Left ventricle myocardium inferior (tissue), 1 donor: ENCODE measurements around the gene KCTD16. TPM values are rescaled to one million over a fixed set of nuclear protein-coding genes. Genes with fewer than 3 reads are reported as not detected.
A peak's percentile ranks its signal among the peaks of the same experiment; 100 is the strongest.

Experiments
- DNase-seq: peaks from one replicate; pipeline ENCODE4 v3.0.0-alpha.2; 2020
- H3K27ac ChIP-seq: fragments of 200-600 bp; replicated peaks from 2 replicates; pipeline ENCODE4 v1.8.0; 2021
- H3K27me3 ChIP-seq: fragments of 200-600 bp; 2 replicates; pipeline ENCODE4 v1.8.0; 2021; ENCODE audit warnings: low read depth
- H3K36me3 ChIP-seq: fragments of 200-600 bp; 2 replicates; pipeline ENCODE4 v1.8.0; 2021
- H3K4me1 ChIP-seq: fragments of 200-600 bp; 2 replicates; pipeline ENCODE4 v1.8.0; 2021
- H3K4me3 ChIP-seq: fragments of 200-600 bp; 2 replicates; pipeline ENCODE4 v1.8.0; 2021; ENCODE audit warnings: mild to moderate bottlenecking, moderate library complexity
- H3K9me3 ChIP-seq: fragments of 200-600 bp; replicated peaks from 2 replicates; pipeline ENCODE4 v1.8.0; 2021
- CTCF ChIP-seq: fragments of 200-600 bp; IDR thresholded peaks from 2 replicates; pipeline ENCODE4 v1.8.0; 2021; ENCODE audit warnings: antibody characterized with exemption, mild to moderate bottlenecking, borderline replicate concordance
- intact Hi-C: fragments of 100-400 bp; cut with micrococcal nuclease; formaldehyde crosslinking; loops from one replicate; pipeline ENCODE4 v1.11.0; 2022
- total RNA-seq: library from RNA; stranded (reverse); fragmentation: NEBNext Ultra II Directional; extraction: Animal tissue kit (Norgen Biotek cat#: 25700); gene quantifications from one replicate; pipeline ENCODE4 v1.2.1, GENCODE V29; 2021
- donor health status: DM: no; HTN: yes; CAD: no; lungs with severe emphysema.

Gene KCTD16
- total RNA-seq, 1 donor from 2014 or later, result 0.08 TPM

DNA sequence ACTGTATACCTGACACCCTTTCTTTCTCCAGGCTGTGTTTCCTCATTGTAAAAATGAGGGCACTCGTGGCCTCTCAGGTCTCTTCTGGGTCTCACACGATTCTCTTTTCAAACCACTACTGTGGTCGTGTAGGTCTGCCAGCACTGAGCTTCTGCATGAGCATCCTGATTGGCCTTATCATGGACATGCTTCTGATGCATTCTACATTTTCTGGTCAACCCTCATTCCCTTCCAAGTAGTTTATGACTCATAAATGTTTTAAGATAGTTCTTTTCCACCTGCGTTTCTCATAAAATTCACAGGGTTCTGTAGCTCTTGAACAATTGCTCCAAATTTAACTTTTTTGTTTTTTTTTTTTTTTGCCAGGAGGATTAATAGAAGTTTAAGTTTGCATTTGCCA lies 294.8 kb downstream of the KCTD16 start:
- DNase-seq, result no peak
- H3K27ac ChIP-seq, result no peak overlapping the region
- intact Hi-C loops, result no loop called here
- no peak for TF ChIP-seq CTCF
- no peaks in the 10 kb centered on the region for H3K36me3 ChIP-seq
- no peaks in the 10 kb centered on the region for H3K9me3 ChIP-seq
- no peak overlapping the region for H3K4me3 ChIP-seq
- H3K4me1 ChIP-seq, result no peaks in the 10 kb centered on the region
- no peaks in the 10 kb centered on the region for H3K27me3 ChIP-seq

GRCh38 chr5:144467792-144468191 lies 297.1 kb downstream of the KCTD16 start:
- no peaks in the 10 kb centered on the region for H3K9me3 ChIP-seq
- no peaks in the 10 kb centered on the region for H3K36me3 ChIP-seq
- no peak overlapping the region for H3K4me3 ChIP-seq
- intact Hi-C loops, result no loop called here
- H3K27ac ChIP-seq, result no peak overlapping the region
- no peaks in the 10 kb centered on the region for H3K4me1 ChIP-seq
- no peak for DNase-seq
- no peaks in the 10 kb centered on the region for H3K27me3 ChIP-seq
- TF ChIP-seq CTCF, result peak; percentile 50

DNA sequence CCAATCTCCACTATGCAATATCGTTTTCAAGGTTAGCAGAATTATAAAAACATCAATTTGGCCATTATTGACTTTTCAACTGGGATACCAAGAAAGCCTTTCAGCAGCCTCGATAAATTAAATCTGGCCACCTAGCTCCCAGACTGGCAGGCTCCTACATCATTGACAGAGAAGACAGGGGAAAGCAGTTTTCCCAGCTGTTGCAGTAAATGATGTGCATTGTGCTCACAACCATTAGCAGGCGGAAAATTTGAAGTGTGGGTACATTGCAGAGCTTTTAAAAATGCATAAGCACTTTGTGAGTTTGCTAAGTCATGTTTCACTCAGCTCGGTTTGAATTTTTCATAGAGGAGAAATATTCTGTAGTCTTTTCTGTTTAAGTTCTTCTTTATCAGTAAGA lies 297.9 kb downstream of the KCTD16 start:
- no peaks in the 10 kb centered on the region for H3K9me3 ChIP-seq
- DNase-seq, result no peak
- no peak for TF ChIP-seq CTCF
- no peak overlapping the region for H3K27ac ChIP-seq
- intact Hi-C loops, result no loop called here
- no peaks in the 10 kb centered on the region for H3K27me3 ChIP-seq
- no peaks in the 10 kb centered on the region for H3K36me3 ChIP-seq
- H3K4me1 ChIP-seq, result no peaks in the 10 kb centered on the region
- no peak overlapping the region for H3K4me3 ChIP-seq

- DNase-seq, result no peak
- no peak overlapping the region for H3K27ac ChIP-seq
- no peak for TF ChIP-seq CTCF
- intact Hi-C loops, result no loop called here
- H3K36me3 ChIP-seq, result no peaks in the 10 kb centered on the region
- no peak overlapping the region for H3K4me3 ChIP-seq
- no peaks in the 10 kb centered on the region for H3K9me3 ChIP-seq
- H3K27me3 ChIP-seq, result no peaks in the 10 kb centered on the region
- no peaks in the 10 kb centered on the region for H3K4me1 ChIP-seq
Observed at GRCh38 chr5:144469106-144469505, 298.4 kb downstream of the KCTD16 start.

GRCh38 chr5:144472221-144472620 lies 301.5 kb downstream of the KCTD16 start:
- no peak overlapping the region for H3K27ac ChIP-seq
- DNase-seq, result no peak
- no peaks in the 10 kb centered on the region for H3K9me3 ChIP-seq
- intact Hi-C loops, result no loop called here
- no peaks in the 10 kb centered on the region for H3K27me3 ChIP-seq
- H3K4me3 ChIP-seq, result no peak overlapping the region
- TF ChIP-seq CTCF, result no peak
- H3K36me3 ChIP-seq, result no peaks in the 10 kb centered on the region
- H3K4me1 ChIP-seq, result no peaks in the 10 kb centered on the region

- intact Hi-C loops, result no loop called here
- Histone ChIP-seq H3K4me1 (no peaks in the 10 kb centered on the region), H3K27me3 (no peaks in the 10 kb centered on the region), H3K36me3 (no peaks in the 10 kb centered on the region), H3K9me3 (no peaks in the 10 kb centered on the region), H3K4me3 (no peak overlapping the region), H3K27ac (no peak overlapping the region)
- TF ChIP-seq CTCF, result no peak
- DNase-seq, result no peak
Observed at GRCh38 chr5:144473650-144474049, 303.0 kb downstream of the KCTD16 start.
